NCI-H187 (cell line): Measurements from ENCODE around the gene PTPRN2.
A peak's percentile ranks its signal among the peaks of the same experiment; 100 is the strongest.
"Not testable (repeated sequence)": the region's sequence is repeated elsewhere in the genome, so short reads cannot be mapped to it uniquely, and the experiment has no call there.

ENCODE experiments used
- DNase-seq, 2 experiments: peaks; one replicate each; lab custom pipeline; 2025; lab: John Stamatoyannopoulos, UW

Gene PTPRN2

DNA sequence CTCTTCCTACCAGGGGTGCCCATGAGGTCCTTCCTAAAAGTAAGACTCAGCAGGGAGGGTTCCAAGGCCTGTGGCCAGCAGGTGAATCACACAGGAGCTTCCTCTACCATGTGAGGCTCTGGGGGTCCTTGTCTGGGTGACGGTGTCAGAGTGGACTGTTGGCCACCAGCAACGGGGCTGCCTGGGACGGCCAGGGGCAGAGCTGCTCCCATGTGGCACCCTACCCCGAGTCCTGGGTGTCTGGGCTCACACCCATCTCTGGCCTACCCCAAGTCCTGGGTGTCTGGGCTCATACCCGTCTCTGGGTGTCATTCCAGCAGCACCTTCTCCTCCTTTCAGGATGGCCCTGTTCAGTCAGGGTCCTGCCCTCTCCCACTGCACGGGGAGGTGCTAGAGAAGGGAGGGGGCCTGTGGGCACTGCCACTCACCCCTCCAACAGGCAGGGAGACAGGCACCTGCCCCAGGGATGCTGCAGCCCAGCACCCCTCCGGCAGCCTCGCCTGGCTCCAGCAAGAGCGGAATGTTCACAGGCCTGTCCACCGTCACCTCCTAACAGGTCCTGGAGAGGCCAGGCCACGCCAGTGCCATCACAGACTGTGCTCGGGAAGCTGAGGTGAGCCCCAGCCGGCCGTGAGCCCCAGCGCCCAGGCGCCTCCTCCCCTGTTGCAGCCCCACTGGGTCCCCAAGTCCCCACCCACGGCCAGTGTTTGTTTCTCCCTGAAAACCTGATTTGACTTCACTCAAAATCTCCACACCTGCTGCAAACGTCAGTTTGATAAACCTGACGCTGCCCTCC is 143.7 kb downstream of the PTPRN2 start:
- DNase-seq = no peak

- DNase-seq = no peak
Observed at GRCh38 chr7:158443014-158443687, 144.5 kb downstream of the PTPRN2 start.

- DNase-seq = no peak
Observed at GRCh38 chr7:158442260-158442659, 145.4 kb downstream of the PTPRN2 start.

- no peak for DNase-seq
Observed at GRCh38 chr7:158439035-158439434, 148.6 kb downstream of the PTPRN2 start.

DNA sequence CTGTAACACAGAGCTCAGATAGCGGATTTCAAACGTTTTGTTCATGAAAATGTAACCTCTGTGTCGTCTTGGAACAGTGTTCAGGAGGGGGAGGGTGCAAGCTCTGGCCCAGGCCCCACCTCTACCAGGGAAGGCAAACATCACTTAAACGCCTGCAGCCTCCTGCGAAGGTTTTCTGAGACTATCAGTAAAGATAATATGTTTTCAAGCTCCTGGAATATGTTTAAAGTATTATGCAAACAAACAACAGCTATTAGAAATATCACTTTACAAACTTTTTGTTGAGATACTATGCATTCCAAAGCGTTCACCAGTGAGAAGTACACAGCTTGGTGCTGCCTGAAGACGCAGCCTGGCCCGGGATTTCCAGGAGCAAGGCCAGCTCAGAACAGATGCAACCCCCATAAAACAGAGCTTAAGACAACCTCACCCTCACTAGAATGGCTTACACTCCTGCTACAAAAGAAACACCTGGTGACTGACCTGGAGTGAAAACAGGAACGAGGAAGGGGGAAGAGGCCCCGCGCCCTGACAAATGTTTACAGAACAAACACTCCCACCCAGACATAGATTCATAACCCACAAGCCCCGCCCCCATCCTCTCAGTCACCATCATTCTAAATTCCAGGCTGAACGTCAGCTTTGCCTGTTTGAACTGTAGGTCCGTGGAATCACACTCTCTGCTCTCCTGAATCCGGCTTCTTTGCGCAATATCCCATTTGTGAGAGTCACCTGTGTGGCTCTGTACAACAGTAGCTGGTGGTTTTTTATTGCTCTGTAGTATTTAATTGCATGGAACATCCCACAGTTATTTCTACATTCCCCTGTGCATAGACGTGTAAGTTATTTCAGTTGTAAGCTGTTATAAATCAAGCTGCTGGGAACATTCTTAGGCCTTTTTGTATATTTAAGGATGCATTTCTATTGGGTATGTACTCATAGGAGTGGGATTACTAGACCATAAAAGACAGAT is 155.0 kb downstream of the PTPRN2 start:
- DNase-seq = peak; percentile 83 to 89

DNA sequence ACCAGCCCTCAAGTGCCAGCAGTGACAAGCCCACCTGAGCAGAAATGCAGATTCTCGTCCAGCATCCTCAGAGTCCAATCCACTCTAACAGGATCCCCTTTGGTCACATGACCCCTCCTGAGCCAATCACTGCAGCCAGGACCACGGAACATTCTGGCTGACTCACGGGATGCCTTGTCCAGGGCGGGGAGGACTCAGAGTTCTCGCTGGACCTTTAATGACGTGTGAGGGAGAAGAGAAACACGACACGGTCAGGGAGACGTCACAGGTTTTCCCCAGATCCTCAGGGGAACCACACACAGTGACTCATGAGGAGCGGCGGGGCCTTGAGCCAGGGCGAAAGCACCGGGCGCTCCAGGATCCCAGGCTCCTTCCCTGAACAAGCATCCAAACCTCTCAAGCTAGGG is 155.7 kb downstream of the PTPRN2 start:
- no peak for DNase-seq

DNA sequence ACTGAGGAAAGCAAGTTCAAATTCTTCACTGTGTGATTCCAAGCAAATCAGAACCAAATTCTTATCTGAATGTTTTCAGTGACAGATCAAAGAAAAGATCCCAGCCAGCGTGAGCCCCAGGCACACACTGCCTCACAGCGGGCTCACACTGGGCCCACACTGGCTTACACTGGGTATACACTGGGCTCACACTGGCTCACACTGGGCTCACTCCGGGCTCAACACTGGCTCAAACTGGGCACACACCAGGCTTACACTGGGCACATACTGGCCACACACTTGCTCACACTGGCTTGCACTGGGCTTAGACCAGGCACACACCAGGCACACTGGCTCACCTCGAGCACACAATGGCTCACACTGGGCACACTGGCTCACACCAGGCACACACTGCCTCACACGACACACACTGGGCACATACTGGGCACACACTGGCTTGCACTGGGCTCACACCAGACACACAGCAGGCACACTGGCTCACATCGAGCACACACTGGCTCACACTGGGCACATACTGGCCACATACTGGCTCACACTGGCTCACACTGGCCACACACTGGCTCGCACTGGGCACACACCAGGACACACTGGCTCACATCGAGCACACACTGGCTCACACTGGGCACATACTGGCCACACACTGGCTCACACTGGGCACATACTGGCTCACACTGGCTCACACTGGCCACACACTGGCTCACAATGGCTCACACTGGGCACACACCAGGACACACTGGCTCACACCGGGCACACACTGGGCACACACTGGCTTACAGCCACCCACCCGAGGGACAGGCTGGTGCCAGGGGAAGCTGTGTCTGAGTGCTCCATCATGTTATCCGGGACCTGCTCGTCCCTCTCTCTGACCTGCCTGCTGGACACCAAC is 156.3 kb downstream of the PTPRN2 start:
- no peak for DNase-seq

- no peak for DNase-seq
Observed at GRCh38 chr7:158430308-158431034, 157.2 kb downstream of the PTPRN2 start.

DNA sequence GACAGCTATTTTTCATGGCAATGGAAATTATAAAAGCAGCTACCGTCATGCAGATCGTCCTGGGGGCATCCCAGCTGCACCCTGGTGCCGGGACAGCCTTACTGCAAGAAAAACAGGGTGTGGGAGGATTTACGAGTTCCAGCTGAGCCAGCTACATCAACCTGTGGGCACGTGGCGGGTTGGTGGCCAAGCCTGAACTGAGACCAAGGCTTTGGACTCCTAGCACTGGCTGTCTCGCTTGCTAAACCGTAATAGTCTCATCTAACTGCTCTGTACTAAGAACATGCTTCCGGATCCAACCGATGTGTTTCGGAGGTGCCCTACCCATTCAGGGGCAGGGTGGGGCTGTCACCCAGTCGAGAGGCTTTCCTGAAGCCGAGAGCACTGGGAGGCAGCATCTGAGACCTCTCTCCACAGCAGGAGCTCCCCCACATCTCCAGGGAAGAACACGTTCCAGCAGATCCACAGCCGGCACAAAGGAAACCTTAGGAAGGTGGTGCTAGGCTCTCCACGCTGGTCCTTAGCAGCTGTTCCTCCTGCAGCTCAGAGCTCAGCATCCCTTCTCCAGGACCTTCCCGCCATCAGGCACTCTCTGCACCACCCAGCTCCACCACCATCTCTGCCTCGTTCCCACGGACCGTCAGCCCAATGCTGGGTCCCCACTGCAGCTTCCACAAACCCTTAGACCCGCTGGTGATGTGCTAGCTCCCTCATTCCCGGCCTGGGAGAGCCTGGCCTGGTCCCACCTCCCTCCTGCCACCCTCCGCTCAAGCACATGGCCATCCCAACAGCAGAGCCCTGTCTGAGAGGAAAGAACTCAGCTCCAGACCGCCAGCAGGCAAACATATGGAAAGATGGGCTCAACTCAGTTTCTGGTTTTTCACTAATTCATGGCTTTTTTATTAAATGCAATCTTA is 158.5 kb downstream of the PTPRN2 start:
- no peak for DNase-seq

DNA sequence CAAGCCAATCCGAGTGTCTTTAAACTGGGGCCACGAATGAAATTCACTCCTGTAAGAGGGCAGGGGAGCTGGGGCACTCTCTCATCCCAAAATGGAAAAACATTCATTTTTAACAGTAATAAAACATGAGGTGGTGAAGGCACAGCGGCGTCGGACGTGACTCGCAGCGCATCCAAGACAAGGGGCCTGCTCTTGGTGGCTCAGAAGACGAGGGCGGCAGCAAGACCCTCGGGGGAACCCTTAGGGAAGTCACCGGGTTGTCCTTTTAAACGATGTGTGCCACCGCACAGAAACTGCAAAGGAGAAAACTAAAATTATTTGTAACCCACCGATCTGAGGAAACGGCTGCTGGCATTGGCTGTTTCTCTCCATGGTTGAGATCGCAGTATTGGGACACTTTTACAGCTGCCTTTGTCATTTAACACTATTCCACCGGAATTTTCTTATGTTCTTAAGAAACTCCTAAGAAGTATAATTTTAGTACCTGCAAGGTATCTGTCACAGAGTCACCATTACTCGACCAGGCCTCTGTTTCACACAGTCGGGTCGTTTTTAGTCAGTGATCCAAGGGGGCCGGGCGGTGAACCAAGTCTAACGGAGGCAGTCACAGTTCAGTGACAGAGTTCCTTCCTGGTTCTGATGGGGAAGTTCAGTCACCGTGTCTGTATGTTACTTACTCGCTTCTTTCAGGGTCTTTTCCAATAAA is 159.3 kb downstream of the PTPRN2 start:
- DNase-seq = no peak

DNA sequence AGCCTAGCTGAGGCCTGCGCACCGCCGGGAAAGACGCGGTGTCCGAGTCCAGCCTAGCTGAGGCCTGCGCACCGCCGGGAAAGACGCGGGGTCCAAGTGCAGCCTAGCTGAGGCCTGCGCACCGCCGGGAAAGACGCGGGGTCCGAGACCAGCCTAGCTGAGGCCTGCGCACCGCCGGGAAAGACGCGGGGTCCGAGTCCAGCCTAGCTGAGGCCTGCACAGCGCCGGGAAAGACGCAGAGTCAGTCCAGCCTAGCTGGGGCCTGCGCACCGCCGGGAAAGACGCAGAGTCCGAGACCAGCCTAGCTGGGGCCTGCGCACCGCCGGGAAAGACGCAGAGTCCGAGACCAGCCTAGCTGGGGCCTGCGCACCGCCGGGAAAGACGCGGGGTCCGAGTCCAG is 161.9 kb downstream of the PTPRN2 start:
- DNase-seq = not testable (repeated sequence)

DNA sequence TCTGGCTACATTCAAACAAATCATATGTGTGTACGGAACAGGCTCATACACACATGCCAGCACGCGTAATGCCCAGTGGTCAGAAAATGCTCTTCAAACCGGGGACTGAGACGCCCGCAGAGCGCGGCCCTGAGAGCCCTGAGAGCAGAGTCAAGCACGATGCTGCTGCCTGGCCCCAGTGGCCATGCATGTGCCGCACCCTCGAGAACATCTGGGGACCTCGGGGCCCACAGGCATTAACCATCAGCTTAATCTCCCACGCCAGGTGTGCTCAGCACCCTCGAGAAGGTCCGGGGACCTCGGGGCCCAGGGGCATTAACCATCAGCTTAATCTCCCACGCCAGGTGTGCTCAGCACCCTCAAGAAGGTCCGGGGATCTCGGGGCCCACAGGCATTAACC is 163.1 kb downstream of the PTPRN2 start:
- no peak for DNase-seq

GRCh38 chr7:158424011-158424410 is 163.6 kb downstream of the PTPRN2 start:
- DNase-seq = no peak

DNA sequence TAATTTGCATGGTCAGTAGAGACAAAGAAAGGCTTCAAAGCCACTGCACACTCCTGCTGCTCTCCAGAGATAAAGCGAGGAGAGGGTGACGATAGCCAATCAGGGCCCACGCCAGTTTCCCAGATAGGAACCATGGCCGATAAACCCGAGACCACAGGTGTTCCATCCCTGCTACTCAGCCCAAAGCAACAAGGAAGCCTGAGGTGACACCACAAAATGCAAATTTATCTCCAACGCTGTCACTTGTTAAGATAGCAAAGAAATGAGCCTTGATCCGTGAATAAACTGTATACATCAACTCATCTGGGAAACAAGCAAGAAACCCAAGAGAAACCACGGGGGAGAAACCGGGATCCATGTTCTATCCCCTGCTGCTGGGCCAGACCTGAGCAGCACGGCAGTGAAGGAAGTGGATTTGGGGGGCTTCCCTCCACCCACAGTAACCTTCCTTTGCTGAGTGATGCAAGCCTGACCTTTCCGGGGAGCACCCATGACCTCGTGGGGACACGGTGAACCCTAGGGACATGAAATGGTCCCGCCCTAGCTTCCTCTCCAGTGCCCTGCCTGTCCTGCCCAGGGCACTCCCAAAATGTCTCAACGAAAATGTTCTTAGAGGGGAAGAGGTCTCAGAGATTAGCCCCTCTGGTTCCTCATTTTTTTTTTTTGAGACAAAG is 164.6 kb downstream of the PTPRN2 start:
- no peak for DNase-seq

- no peak for DNase-seq
Observed at GRCh38 chr7:158422196-158422886, 165.3 kb downstream of the PTPRN2 start.

DNA sequence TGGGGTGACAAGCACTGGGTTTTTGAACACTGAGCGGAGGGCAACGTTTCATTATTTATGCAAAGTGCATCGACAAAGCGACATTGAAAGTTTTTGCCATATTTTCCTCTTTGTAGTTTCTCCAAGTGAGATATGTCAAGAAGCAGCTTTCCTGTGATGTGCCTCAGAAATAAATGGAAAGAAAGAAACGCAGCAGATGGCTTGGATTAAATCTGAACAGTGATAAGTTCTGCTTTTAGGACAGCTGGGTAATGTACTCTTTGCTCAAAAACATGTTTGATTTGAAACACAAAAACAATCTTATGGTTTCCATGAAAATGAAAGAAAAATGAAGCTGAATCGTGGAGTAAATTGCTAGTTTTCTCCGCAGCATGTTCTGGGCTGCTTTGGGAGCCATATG is 166.3 kb downstream of the PTPRN2 start:
- no peak for DNase-seq

DNA sequence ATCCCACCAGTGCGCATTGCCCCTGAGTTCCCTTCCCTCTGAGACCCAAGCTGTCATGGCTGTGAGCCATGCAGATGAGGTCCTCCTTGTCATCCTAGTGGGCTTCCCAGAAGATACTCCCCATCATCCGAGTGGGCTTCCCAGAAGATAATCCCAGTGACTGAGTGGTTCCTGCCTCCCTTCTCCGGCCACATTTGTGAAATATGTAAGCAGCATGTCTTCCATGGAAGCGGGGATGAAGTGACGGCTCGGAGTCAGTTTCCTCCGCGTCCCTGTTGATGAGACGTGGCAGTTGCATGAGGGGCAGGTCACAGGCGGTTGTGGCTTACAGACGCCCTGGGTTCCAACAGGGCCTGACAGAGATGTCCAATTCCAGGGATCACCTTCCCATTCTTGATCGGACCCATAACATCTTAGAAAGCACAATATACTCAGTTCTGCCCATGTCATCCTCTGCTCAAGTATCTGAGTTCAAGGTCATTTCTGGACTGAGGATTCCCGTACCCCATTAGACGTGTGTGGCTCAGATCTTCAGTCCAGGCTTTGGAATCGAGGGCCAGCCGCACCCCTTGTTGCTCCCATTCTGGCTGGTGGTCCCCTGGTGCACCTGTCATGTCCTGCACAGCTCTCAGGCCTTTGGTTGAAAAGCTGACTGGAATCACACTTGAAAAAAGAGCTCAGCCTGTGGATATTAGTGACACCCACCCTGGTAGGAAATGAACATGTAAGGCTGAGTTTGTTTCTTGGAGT is 166.9 kb downstream of the PTPRN2 start:
- no peak for DNase-seq
